GM12865 (cell line): ENCODE data around the gene PCLAF.

ENCODE experiments used
- DNase-seq: peaks from one replicate; pipeline ENCODE4 v3.0.0; 2010; ENCODE audit warnings: low read depth
- H3K4me3 ChIP-seq: 2 replicates; pipeline ENCODE4 v1.5.1; 2011; ENCODE audit warnings: mild to moderate bottlenecking, low read depth, low read length, control low read depth
- CTCF ChIP-seq: IDR thresholded peaks from 2 replicates; pipeline ENCODE4 v1.5.1; 2011; ENCODE audit warnings: low read length, control low read depth, low read depth, inconsistent platforms; ENCODE audit not compliant: insufficient read depth; ENCODE audit errors: missing control alignments

PCLAF gene

DNA sequence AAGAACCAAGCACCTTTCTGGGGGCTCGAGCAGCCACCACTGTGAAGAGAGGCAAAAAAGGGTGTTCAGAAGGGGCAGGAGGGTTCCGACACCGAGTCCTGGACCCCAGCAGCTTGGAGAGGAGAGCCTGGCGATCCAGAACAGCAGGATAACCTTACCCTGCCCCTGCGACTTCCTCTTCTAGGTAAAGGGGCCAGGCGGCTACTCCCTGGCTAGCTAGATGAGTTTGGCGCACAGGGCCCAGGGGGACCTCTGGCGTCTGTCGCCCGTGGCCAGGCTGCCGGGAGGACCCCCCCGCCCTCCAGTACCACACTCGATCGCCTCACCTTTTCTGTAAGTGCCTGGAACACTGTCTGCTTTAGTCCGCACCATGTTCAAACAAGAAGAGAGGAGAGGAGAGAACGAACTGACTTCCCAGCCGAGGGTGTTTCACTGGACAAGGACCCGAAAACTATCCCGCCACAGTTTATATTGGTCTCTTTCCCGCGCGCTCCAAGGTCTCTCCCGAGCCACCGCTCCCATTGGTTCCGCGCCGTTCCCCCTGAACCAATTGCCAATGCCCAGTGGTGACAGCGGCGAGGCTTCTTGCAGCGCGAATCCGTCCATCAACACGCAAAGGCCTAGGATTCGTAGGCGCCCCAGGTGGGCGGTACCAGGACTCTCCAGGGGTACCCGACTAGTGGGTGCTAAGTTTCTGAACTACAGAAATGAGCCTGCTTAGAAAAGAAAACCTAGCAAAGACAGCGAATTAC lies at the start of gene PCLAF:
Gene PCLAF, minus strand, starts transcription at position 442 of the 752 bp plus-strand sequence. Its CDS starts 70 bp downstream, at position 372.
- peak within 1 kb of the TSS; percentile 82 for H3K4me3 ChIP-seq
- no peak for TF ChIP-seq CTCF
- DNase-seq = peak; percentile 97

DNA sequence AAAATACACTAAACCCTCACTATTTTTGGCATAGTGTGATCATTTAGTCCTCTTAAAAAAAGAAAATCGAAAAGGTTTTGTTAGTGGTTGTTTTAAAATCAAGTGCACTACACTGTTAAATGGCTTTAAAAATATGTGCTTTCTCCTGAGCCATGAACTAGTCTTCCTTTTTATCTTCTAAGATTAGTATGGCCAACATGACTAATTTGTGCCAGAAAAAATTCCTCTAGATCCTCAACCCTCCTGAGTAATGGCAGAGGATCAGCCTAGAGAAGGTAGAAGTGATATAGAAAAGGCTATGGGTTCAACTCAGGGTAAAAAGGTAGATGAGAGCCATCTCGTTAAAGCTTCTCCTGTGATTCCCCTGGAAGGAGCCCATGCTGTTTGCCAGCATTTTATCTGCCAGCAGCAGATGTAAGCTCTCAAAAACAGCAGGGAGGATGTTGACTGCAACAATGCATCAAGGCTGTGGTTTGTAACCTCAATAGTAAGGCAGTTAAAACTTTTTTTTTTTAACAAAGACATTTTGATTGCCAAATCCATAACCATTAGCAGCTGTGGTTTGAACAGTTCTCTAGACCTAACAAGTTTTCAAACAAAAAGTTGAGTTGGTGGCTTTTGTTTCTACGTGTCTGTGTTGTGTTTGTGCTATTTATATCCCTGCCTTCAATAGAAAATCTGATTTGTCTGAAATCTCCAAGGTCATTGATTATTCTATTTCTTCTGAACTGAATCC lies 48.9 kb upstream of the PCLAF start:
- TF ChIP-seq CTCF = no peak
- DNase-seq = peak; percentile 83
- H3K4me3 ChIP-seq = peak overlapping the region; percentile 20

DNA sequence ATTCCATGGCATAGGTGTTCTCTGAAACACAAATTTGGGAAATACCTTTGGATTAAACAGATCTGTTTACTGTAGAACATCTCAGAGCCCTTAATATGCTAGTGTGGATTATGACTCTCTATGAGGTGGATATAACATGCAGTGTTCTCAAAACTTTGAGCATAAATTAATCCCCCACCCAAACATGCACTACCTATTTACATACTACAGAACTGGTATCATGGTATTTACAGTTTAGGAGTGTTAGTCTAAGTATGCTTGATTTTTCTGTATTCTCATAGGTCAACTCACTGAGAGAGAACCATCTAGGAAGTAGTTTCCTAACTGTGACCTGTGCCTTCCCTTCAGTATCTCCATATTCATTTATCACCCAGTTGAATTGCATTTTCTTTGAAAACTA lies 48.2 kb upstream of the PCLAF start:
- no peak for TF ChIP-seq CTCF
- H3K4me3 ChIP-seq = no peak overlapping the region
- DNase-seq = no peak

DNA sequence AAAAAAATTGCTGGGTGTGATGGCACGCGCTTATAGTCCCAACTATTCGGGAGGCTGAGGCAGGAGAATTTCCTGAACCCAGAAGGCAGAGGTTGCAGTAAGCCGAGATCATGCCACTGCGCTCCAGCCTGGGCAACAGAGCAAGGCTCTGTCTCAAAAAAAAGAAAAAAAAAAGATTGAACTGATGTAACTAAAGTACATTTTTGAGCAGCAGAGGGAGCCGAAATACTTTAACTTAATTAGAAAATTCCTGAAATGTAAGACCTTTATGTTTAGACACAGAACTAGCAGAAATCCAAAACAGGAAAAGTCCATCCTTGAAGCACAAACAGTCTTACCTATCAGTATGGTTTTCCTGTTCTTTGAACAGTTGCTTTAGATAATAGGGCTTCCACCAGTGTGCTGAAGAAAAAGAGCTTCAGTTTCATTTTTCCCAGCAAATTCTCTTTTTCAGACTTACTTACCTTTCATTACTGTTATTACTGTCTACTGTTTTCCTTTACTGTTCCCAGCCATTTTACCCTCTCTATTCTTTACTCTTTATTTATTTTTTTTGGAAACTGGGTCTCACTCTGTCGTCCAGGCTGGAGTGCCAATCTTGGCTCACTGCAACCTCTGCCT lies 45.7 kb upstream of the PCLAF start:
- no peak overlapping the region for H3K4me3 ChIP-seq
- peak; percentile 28 for DNase-seq
- TF ChIP-seq CTCF = no peak

GRCh38 chr15:64425221-64425620 lies 44.0 kb upstream of the PCLAF start:
- DNase-seq = no peak
- no peak overlapping the region for H3K4me3 ChIP-seq
- no peak for TF ChIP-seq CTCF

- H3K4me3 ChIP-seq = no peak overlapping the region
- peak; percentile 23 for DNase-seq
- no peak for TF ChIP-seq CTCF
These were observed 42.7 kb upstream of the PCLAF start for GRCh38 chr15:64423970-64424369.
